ENCODE measurements around the gene ST8SIA6.

The ST8SIA6 gene

GRCh38 chr10:17394854-17395253, 59.5 kb downstream of the ST8SIA6 start:
- no peaks in the 10 kb centered on the region for H3K36me3 Mint-ChIP-seq (ENCODE audit: low read depth)
- H3K27me3 Mint-ChIP-seq: peaks cover 23% of the 10 kb centered on the region
- no peak overlapping the region for H3K27ac Mint-ChIP-seq
- H3K4me1 Mint-ChIP-seq (ENCODE audit: low read depth): peaks cover 10% of the 10 kb centered on the region
- no peaks in the 10 kb centered on the region for H3K9me3 Mint-ChIP-seq
- H3K4me3 Mint-ChIP-seq: no peak overlapping the region

- Mint-ChIP-seq H3K36me3 (ENCODE audit: low read depth) (no peaks in the 10 kb centered on the region), H3K4me1 (ENCODE audit: low read depth) (no peaks in the 10 kb centered on the region), H3K27ac (no peak overlapping the region), H3K4me3 (no peak overlapping the region), H3K27me3 (peaks cover 4% of the 10 kb centered on the region), H3K9me3 (no peaks in the 10 kb centered on the region)
These were observed 66.4 kb downstream of the ST8SIA6 start for GRCh38 chr10:17387861-17388503.

- Mint-ChIP-seq H3K4me3 (no peak overlapping the region), H3K36me3 (ENCODE audit: low read depth) (no peaks in the 10 kb centered on the region), H3K27ac (no peak overlapping the region), H3K27me3 (no peaks in the 10 kb centered on the region), H3K9me3 (no peaks in the 10 kb centered on the region), H3K4me1 (ENCODE audit: low read depth) (no peaks in the 10 kb centered on the region)
These were observed 67.7 kb downstream of the ST8SIA6 start for GRCh38 chr10:17386616-17387075.

- no peaks in the 10 kb centered on the region for H3K4me1 Mint-ChIP-seq (ENCODE audit: low read depth)
- no peak overlapping the region for H3K4me3 Mint-ChIP-seq
- no peaks in the 10 kb centered on the region for H3K36me3 Mint-ChIP-seq (ENCODE audit: low read depth)
- no peaks in the 10 kb centered on the region for H3K9me3 Mint-ChIP-seq
- H3K27me3 Mint-ChIP-seq: no peaks in the 10 kb centered on the region
- H3K27ac Mint-ChIP-seq: no peak overlapping the region
These were observed 68.4 kb downstream of the ST8SIA6 start for GRCh38 chr10:17386021-17386420.

- Mint-ChIP-seq H3K4me1 (ENCODE audit: low read depth) (no peaks in the 10 kb centered on the region), H3K9me3 (no peaks in the 10 kb centered on the region), H3K4me3 (no peak overlapping the region), H3K36me3 (ENCODE audit: low read depth) (no peaks in the 10 kb centered on the region), H3K27ac (no peak overlapping the region), H3K27me3 (no peaks in the 10 kb centered on the region)
These were observed 69.3 kb downstream of the ST8SIA6 start for GRCh38 chr10:17385066-17385465.

GRCh38 chr10:17383801-17384555, 70.4 kb downstream of the ST8SIA6 start:
- Mint-ChIP-seq H3K4me1 (ENCODE audit: low read depth) (no peaks in the 10 kb centered on the region), H3K36me3 (ENCODE audit: low read depth) (no peaks in the 10 kb centered on the region), H3K27ac (no peak overlapping the region), H3K4me3 (no peak overlapping the region), H3K27me3 (peaks cover 3% of the 10 kb centered on the region), H3K9me3 (no peaks in the 10 kb centered on the region)

- H3K36me3 Mint-ChIP-seq (ENCODE audit: low read depth): no peaks in the 10 kb centered on the region
- H3K27ac Mint-ChIP-seq: no peak overlapping the region
- H3K4me3 Mint-ChIP-seq: no peak overlapping the region
- H3K4me1 Mint-ChIP-seq (ENCODE audit: low read depth): no peaks in the 10 kb centered on the region
- H3K27me3 Mint-ChIP-seq: peaks cover 3% of the 10 kb centered on the region
- no peaks in the 10 kb centered on the region for H3K9me3 Mint-ChIP-seq
These were observed 72.8 kb downstream of the ST8SIA6 start for GRCh38 chr10:17381502-17382142.

- Mint-ChIP-seq H3K27ac (no peak overlapping the region), H3K4me1 (ENCODE audit: low read depth) (no peaks in the 10 kb centered on the region), H3K27me3 (peaks cover 3% of the 10 kb centered on the region), H3K36me3 (ENCODE audit: low read depth) (no peaks in the 10 kb centered on the region), H3K4me3 (no peak overlapping the region), H3K9me3 (no peaks in the 10 kb centered on the region)
These were observed 73.5 kb downstream of the ST8SIA6 start for GRCh38 chr10:17380888-17381287.

GRCh38 chr10:17380016-17380415, 74.4 kb downstream of the ST8SIA6 start:
- no peaks in the 10 kb centered on the region for H3K36me3 Mint-ChIP-seq (ENCODE audit: low read depth)
- H3K4me1 Mint-ChIP-seq (ENCODE audit: low read depth): no peaks in the 10 kb centered on the region
- H3K27ac Mint-ChIP-seq: no peak overlapping the region
- no peak overlapping the region for H3K4me3 Mint-ChIP-seq
- H3K27me3 Mint-ChIP-seq: peaks cover 3% of the 10 kb centered on the region
- no peaks in the 10 kb centered on the region for H3K9me3 Mint-ChIP-seq

GRCh38 chr10:17379151-17379690, 75.2 kb downstream of the ST8SIA6 start:
- no peaks in the 10 kb centered on the region for H3K4me1 Mint-ChIP-seq (ENCODE audit: low read depth)
- H3K9me3 Mint-ChIP-seq: no peaks in the 10 kb centered on the region
- no peak overlapping the region for H3K4me3 Mint-ChIP-seq
- no peaks in the 10 kb centered on the region for H3K36me3 Mint-ChIP-seq (ENCODE audit: low read depth)
- H3K27ac Mint-ChIP-seq: no peak overlapping the region
- H3K27me3 Mint-ChIP-seq: peaks cover 3% of the 10 kb centered on the region

- no peaks in the 10 kb centered on the region for H3K9me3 Mint-ChIP-seq
- no peak overlapping the region for H3K4me3 Mint-ChIP-seq
- peaks cover 3% of the 10 kb centered on the region for H3K27me3 Mint-ChIP-seq
- H3K36me3 Mint-ChIP-seq (ENCODE audit: low read depth): no peaks in the 10 kb centered on the region
- no peaks in the 10 kb centered on the region for H3K4me1 Mint-ChIP-seq (ENCODE audit: low read depth)
- no peak overlapping the region for H3K27ac Mint-ChIP-seq
These were observed 78.3 kb downstream of the ST8SIA6 start for GRCh38 chr10:17375936-17376584.

GRCh38 chr10:17368708-17369272, 85.6 kb downstream of the ST8SIA6 start:
- H3K9me3 Mint-ChIP-seq: peaks cover 8% of the 10 kb centered on the region
- no peak overlapping the region for H3K4me3 Mint-ChIP-seq
- no peaks in the 10 kb centered on the region for H3K36me3 Mint-ChIP-seq (ENCODE audit: low read depth)
- no peaks in the 10 kb centered on the region for H3K27me3 Mint-ChIP-seq
- no peak overlapping the region for H3K27ac Mint-ChIP-seq
- H3K4me1 Mint-ChIP-seq (ENCODE audit: low read depth): no peaks in the 10 kb centered on the region

- H3K27me3 Mint-ChIP-seq: peaks cover 4% of the 10 kb centered on the region
- no peaks in the 10 kb centered on the region for H3K4me1 Mint-ChIP-seq (ENCODE audit: low read depth)
- peaks cover 8% of the 10 kb centered on the region for H3K9me3 Mint-ChIP-seq
These were observed 87.7 kb downstream of the ST8SIA6 start for GRCh38 chr10:17366705-17367104.

GRCh38 chr10:17365402-17365801, 89.0 kb downstream of the ST8SIA6 start:
- Mint-ChIP-seq H3K4me1 (ENCODE audit: low read depth) (no peaks in the 10 kb centered on the region), H3K36me3 (ENCODE audit: low read depth) (no peaks in the 10 kb centered on the region), H3K27me3 (peaks cover 4% of the 10 kb centered on the region), H3K4me3 (no peak overlapping the region), H3K27ac (no peak overlapping the region), H3K9me3 (peaks cover 8% of the 10 kb centered on the region)

More at GRCh38 chr10:17366705-17367104, 87.7 kb downstream of the ST8SIA6 start:
- Mint-ChIP-seq H3K4me3 (no peak overlapping the region), H3K27ac (no peak overlapping the region), H3K36me3 (ENCODE audit: low read depth) (no peaks in the 10 kb centered on the region)

Measured in stimulated activated naive CD8-positive, alpha-beta T cell treated with anti-CD3 and anti-CD28 coated beads, Interleukin-15, Interleukin-2, amounts not matched to agents 100 ng/mL and 50 ng/mL, for 24 hours (primary cell).